Transverse colon (tissue), 4 donors: ENCODE measurements around the gene ONECUT3. TPM values are rescaled to one million over a fixed set of nuclear protein-coding genes. Genes with fewer than 3 reads are reported as not detected.

Experiments used
- DNase-seq: peaks from one replicate; pipeline ENCODE4 v3.0.0-alpha.2; 2019
- H3K27ac ChIP-seq, 4 donors: fragments of 200-600 bp; sonication (generic); 2 replicates each; pipeline ENCODE4 v1.5.1; 2016 to 2018; ENCODE audit warnings: inconsistent platforms in 4 of 4
- H3K27me3 ChIP-seq: fragments of 200-600 bp; sonication (generic); 2 replicates; pipeline ENCODE4 v1.5.1; 2017; ENCODE audit warnings: inconsistent platforms
- H3K36me3 ChIP-seq, 4 donors: fragments of 200-600 bp; sonication (generic); 2 replicates each; pipeline ENCODE4 v1.5.1; 2017 to 2019; ENCODE audit warnings: inconsistent platforms in 4 of 4
- H3K4me1 ChIP-seq, 4 donors: fragments of 200-600 bp; sonication (generic); 2 replicates each; pipeline ENCODE4 v1.5.1; 2017 to 2020; ENCODE audit warnings: inconsistent platforms in 4 of 4
- H3K4me3 ChIP-seq, 4 donors: fragments of 200-600 bp; sonication (generic); 1 replicate in 1 of 4; 2 replicates in 3 of 4; pipeline versions ENCODE4 v1.5.1 to v1.6.1; 2017 to 2019; ENCODE audit warnings: inconsistent platforms in 4 of 4
- H3K9me3 ChIP-seq, 2 donors: fragments of 200-600 bp; sonication (generic); 2 replicates each; pipeline ENCODE4 v1.5.1; 2017 to 2019; ENCODE audit warnings: inconsistent platforms in 2 of 2
- EP300 ChIP-seq: sonication (generic); formaldehyde crosslinking; IDR thresholded peaks from one replicate; pipeline ENCODE4 v1.6.1; 2017; ENCODE audit warnings: antibody characterized with exemption, low read depth
- POLR2A ChIP-seq: fragments of 450-650 bp; IDR thresholded peaks from one replicate; pipeline ENCODE4 v1.6.1; 2016; ENCODE audit warnings: antibody characterized with exemption, mild to moderate bottlenecking, moderate library complexity
- POLR2AphosphoS5 ChIP-seq, 3 donors: sonication (generic); formaldehyde crosslinking; IDR thresholded peaks; one replicate each; pipeline ENCODE4 v1.6.1; 2016; ENCODE audit warnings: antibody characterized with exemption in 3 of 3
- WGBS, 2 donors: methylation state at CpG; one replicate each; pipeline ENCODE4 v1.1.5; 2018; ENCODE audit warnings: low coverage in 1 of 2; 5-methylcytosine and 5-hydroxymethylcytosine counted together
- in situ Hi-C, 4 donors: fragments of 200-750 bp; cut with MboI; loops; one replicate each; pipeline versions ENCODE4 v1.15.0 to v1.15.1; 2017; ENCODE audit warnings: low sequenced_read_pairs in 3 of 4, low pct_ligation_motif_present in 1 of 4, low pct_unique_long_range_greater_than_20kb in 1 of 4
- intact Hi-C: fragments of 100-400 bp; cut with DNase I; formaldehyde crosslinking; loops from one replicate; pipeline ENCODE4 v1.15.1; 2023; ENCODE audit warnings: low total_unique reads
- total RNA-seq, 4 donors: library from RNA; depleted of rRNA; stranded (reverse); fragments of >200 nt; gene quantifications; one replicate each; pipeline ENCODE4 v1.1.0, GENCODE V29; 2016
- TF ChIP-seq, protein P1 (sequence below), 5 experiments: fragments of 200-600 bp in 3 of 5; fragments of 450-650 bp in 2 of 5; sonication (generic) in 3 of 5; IDR thresholded peaks; 1 replicate in 2 of 5; 2 replicates in 3 of 5; pipeline ENCODE4 v1.5.1; 2016 to 2017; ENCODE audit warnings: antibody characterized with exemption in 5 of 5, inconsistent platforms in 3 of 5, mild to moderate bottlenecking in 2 of 5, moderate library complexity in 1 of 5

The ONECUT3 gene
- total RNA-seq, 4 donors from 2014 or later = not detected

DNA sequence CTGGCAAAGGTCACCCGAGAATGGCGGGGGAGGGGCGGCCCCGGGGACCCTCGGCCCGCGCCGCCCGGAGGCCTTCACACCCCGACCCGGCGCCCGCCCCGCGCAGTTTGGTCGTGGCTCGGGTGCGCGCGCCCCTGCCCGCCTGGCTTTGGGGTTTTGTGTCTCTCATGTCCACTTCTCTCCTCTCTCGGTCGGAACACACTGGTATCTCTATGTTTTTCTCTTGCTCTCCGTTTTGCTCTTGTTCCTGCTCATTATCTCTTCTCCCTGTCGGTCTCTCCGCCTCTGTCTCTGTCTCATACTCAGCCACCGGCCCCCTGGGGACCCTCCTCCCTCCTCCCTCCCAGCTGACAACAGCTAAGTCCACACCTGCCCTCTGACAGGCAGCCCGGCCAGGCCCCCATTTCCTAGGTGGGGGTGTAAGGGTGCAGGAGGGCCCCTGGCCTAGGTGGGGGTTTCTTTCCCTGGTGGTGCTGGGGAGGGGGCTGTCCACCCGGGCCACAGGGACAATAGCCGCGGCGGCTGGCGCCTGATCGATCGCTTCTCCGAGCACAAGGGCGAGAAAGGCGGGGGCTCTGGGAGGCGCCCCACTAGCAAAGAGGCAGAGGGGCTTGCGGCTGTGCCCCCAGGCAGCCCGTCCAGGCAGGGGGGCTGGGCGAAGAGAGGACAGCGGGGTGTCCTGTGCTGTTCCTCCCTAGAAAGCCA is 2.3 kb downstream of the ONECUT3 start:
- DNase-seq = no peak
- Histone ChIP-seq H3K9me3 (no peaks in the 10 kb centered on the region), H3K36me3 (no peaks in the 10 kb centered on the region), H3K4me1 (peaks cover 0 to 16% (median 5%) of the 10 kb centered on the region in 4 donors), H3K27ac (no peak overlapping the region), H3K4me3 (no peak overlapping the region), H3K27me3 (peaks cover 91% of the 10 kb centered on the region)
- intact Hi-C loops = no loop called here
- in situ Hi-C loops = no loop called here
- TF ChIP-seq, protein P1, sequence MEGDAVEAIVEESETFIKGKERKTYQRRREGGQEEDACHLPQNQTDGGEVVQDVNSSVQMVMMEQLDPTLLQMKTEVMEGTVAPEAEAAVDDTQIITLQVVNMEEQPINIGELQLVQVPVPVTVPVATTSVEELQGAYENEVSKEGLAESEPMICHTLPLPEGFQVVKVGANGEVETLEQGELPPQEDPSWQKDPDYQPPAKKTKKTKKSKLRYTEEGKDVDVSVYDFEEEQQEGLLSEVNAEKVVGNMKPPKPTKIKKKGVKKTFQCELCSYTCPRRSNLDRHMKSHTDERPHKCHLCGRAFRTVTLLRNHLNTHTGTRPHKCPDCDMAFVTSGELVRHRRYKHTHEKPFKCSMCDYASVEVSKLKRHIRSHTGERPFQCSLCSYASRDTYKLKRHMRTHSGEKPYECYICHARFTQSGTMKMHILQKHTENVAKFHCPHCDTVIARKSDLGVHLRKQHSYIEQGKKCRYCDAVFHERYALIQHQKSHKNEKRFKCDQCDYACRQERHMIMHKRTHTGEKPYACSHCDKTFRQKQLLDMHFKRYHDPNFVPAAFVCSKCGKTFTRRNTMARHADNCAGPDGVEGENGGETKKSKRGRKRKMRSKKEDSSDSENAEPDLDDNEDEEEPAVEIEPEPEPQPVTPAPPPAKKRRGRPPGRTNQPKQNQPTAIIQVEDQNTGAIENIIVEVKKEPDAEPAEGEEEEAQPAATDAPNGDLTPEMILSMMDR (IDR thresholded peaks at IDR 0.05) = no peak
- TF ChIP-seq POLR2A = no peak
- no peak for TF ChIP-seq POLR2AphosphoS5 (IDR thresholded peaks at IDR 0.05)
- TF ChIP-seq EP300 = no peak
- 10 to 14% methylated on average over 4 to 43 of the region's 43 CpGs for WGBS, 2 donors

DNA sequence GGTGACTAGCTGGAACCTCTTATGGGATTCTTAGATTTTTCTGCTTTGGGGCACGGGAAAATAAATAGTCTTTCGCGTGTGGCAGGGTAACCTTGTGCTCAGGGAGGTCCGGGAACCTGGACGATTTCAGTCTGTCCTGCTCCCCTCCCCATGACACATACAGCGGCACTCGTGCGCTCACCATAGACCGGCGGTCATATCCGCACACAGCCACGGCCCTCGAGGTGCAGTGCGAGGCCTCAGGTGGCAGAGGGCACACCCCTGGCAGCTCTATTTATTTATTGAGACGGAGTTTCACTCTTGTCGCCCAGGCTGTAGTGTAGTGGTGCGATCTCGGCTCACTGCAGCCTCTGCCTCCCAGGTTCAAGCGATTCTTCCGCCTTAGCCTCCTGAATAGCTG is 3.0 kb downstream of the ONECUT3 start:
- Histone ChIP-seq H3K4me1 (peaks cover 0 to 16% (median 5%) of the 10 kb centered on the region in 4 donors), H3K36me3 (no peaks in the 10 kb centered on the region), H3K9me3 (no peaks in the 10 kb centered on the region), H3K27ac (no peak overlapping the region), H3K27me3 (peaks cover 91% of the 10 kb centered on the region), H3K4me3 (no peak overlapping the region)
- in situ Hi-C loops = no loop called here
- DNase-seq = no peak
- WGBS, 2 donors = 12 to 20% methylated on average over 1 to 20 of the region's 20 CpGs
- TF ChIP-seq EP300 = no peak
- TF ChIP-seq POLR2A = no peak
- TF ChIP-seq POLR2AphosphoS5 (IDR thresholded peaks at IDR 0.05) = no peak
- TF ChIP-seq, protein P1 (IDR thresholded peaks at IDR 0.05) = no peak
- intact Hi-C loops = no loop called here

DNA sequence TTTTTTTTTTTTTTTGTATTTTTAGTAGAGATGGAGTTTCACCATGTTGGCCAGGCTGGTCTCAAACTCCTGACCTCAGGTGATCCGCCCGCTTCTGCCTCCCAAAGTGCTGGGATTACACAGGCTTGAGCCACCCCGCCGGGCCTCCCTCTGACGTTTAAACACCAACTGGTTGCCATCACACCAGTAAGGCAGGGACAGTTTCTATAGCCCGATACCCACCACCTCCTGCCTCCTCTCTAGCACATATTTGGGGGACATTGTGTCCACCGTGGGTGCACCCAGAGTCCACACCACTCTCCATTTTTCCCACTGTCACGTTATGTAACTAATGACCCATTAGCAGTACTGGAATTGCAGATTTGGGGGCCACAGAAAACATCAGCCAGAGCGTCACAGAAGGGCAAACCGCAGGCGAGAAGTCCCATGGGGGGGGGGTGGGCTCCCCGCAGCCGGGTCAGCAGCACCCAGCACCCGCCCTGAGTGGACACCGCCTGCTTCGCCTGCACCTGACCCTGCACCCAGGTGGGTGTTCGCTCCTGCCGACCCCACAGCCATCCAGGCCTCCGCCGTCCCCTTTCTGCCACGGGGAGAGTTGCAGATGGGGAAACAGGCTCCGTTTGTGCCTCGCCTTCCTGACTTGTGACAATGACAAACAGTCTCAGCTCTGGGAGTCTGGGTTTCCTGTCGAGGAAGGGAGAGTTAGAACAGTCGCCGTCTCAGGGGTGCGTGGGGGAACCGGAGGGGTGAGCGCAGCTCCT is 3.6 kb downstream of the ONECUT3 start:
- H3K9me3 ChIP-seq = no peaks in the 10 kb centered on the region
- WGBS, 2 donors = 7 to 10% methylated on average over 3 to 24 of the region's 29 CpGs
- H3K27ac ChIP-seq = no peak overlapping the region
- H3K27me3 ChIP-seq = peaks cover 91% of the 10 kb centered on the region
- TF ChIP-seq EP300 (no peak), POLR2AphosphoS5 (IDR thresholded peaks at IDR 0.05) (no peak), POLR2A (no peak)
- TF ChIP-seq, protein P1 (IDR thresholded peaks at IDR 0.05) = no peak
- H3K4me3 ChIP-seq = no peak overlapping the region
- intact Hi-C loops (no loop called here), in situ Hi-C loops (no loop called here)
- H3K36me3 ChIP-seq = no peaks in the 10 kb centered on the region
- DNase-seq = no peak
- H3K4me1 ChIP-seq = peaks cover 0 to 16% (median 5%) of the 10 kb centered on the region in 4 donors

DNA sequence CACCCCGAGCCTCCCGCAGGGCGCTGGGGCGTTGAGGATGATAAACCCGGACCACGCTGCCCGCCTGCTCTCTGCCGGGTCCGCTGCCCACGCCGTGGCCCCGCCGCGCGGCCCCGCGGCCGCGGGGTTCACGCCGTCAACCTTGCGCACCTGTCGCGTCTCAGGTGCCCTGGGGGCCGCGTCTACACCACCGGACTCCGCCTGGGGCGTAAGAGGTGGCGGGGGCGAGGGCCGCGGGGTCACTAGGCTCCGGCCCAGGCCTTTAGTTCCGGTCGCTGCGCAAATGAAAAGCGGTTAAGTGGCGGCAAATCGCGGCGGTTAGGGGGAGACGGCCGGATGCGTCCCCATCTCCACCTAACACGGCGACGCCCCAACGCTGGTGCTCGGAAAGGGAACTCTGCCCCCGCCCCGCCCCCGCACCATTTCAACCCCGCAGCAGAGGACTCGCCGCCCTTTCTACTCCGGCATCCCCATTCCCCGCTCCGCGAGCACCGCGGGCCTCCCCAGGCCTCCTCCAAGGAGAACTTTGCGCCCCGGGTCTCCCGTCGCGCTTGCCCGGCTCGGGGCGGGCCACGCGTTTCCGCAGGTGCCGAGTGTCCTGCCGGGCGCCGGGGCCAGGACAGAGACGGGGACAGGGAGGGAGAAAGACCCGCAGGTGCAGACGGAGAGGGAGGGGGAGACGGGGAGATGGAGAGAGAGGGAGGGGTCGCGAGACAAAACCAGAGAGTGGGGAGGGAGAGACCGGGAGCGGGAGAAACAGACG is 4.3 kb downstream of the ONECUT3 start:
- 7% methylated on average over 69 of the region's 86 CpGs; no CpG with 5 or more reads in 1 of the 2 donors for WGBS, 2 donors
- intact Hi-C loops = no loop called here
- H3K27ac ChIP-seq = no peak overlapping the region
- TF ChIP-seq EP300 = no peak
- TF ChIP-seq POLR2AphosphoS5 (IDR thresholded peaks at IDR 0.05) = no peak
- TF ChIP-seq, protein P1 (IDR thresholded peaks at IDR 0.05) = no peak
- TF ChIP-seq POLR2A = no peak
- DNase-seq = no peak
- H3K36me3 ChIP-seq = no peaks in the 10 kb centered on the region
- H3K9me3 ChIP-seq = no peaks in the 10 kb centered on the region
- in situ Hi-C loops = no loop called here
- no peak overlapping the region for H3K4me3 ChIP-seq
- peaks cover 91% of the 10 kb centered on the region for H3K27me3 ChIP-seq
- peaks cover 0 to 16% (median 5%) of the 10 kb centered on the region in 4 donors for H3K4me1 ChIP-seq
